ENCODE results near the gene MAMDC2.

Gene MAMDC2

DNA sequence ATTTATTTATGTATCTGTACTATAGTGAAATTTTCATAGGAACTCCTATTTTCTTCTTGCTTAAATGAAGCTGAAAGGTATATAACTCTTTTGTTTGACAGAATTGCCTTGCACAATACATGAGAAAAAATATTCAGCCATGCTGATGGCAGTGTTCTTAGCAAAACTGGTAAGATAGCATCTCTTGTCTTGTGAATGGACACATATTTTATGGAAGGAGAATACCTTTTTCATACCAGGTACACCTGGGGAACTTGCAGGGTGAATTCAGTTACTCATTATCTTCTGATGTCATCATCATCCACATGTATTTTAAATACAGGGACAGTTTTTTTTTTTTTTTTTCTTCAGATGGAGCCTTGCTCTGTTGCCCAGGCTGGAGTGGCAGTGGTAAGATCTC, 49.4 kb downstream of the MAMDC2 start:
- no peak overlapping the region for H3K4me3 ChIP-seq (replicated peaks in 1 of 2; ENCODE audit: low read depth in 2 of 2, low read length in 2 of 2)
- no peak for DNase-seq (ENCODE audit: low read depth in 2 of 2)
- no peak for TF ChIP-seq CTCF (IDR thresholded peaks at IDR 0.05; ENCODE audit: low read depth, low read length)

GRCh38 chr9:70093944-70094343, 50.3 kb downstream of the MAMDC2 start:
- H3K4me3 ChIP-seq (replicated peaks in 1 of 2; ENCODE audit: low read depth in 2 of 2, low read length in 2 of 2), result no peak overlapping the region
- DNase-seq (ENCODE audit: low read depth in 2 of 2), result peak in 1 of 2 donors; percentile 23
- no peak for TF ChIP-seq CTCF (IDR thresholded peaks at IDR 0.05; ENCODE audit: low read depth, low read length)

GRCh38 chr9:70094747-70095146, 51.1 kb downstream of the MAMDC2 start:
- no peak overlapping the region for H3K4me3 ChIP-seq (replicated peaks in 1 of 2; ENCODE audit: low read depth in 2 of 2, low read length in 2 of 2)
- no peak for TF ChIP-seq CTCF (IDR thresholded peaks at IDR 0.05; ENCODE audit: low read depth, low read length)
- DNase-seq (ENCODE audit: low read depth in 2 of 2), result no peak

DNA sequence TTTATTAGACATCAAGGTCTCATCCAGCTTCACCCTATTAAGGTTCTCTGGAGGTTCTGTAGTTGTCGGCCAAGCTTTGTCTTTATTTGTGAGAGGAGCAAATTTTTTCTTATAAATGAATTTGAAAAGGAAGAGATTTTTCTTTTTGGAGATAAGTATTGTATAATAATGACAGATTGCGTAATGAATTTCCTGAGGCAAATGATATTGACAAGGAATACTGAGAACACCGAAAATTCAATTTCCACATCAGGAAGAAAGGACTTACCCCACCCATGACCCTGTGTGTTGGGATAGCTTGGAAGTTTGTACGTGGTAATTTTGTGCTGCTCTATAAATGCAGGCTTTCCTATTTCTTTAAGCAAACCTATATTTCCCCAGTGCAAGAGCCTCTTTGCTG, 53.5 kb downstream of the MAMDC2 start:
- H3K4me3 ChIP-seq (replicated peaks in 1 of 2; ENCODE audit: low read depth in 2 of 2, low read length in 2 of 2), result no peak overlapping the region
- no peak for TF ChIP-seq CTCF (IDR thresholded peaks at IDR 0.05; ENCODE audit: low read depth, low read length)
- no peak for DNase-seq (ENCODE audit: low read depth in 2 of 2)

DNA sequence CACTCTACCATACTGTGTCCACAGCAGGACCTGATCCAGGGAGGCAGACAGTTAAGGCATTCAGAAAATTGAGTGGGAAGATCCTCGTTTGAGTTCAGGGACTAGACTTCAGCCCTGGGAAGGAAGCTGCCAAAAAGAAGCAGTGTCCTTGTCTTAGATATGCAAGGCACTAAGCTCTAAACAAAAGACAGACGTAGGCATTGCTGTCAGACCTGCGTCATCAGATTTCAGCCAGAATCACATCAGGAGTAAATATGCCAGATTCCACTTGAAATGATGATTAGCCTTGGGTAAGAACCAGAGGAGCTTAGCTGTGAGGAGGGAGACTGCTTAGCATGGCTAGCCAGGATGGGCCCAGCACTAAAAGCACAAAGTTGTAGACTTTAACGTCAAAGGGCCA, 56.7 kb downstream of the MAMDC2 start:
- DNase-seq (ENCODE audit: low read depth in 2 of 2), result peak; percentile 75 to 83
- H3K4me3 ChIP-seq (replicated peaks in 1 of 2; ENCODE audit: low read depth in 2 of 2, low read length in 2 of 2), result no peak overlapping the region
- no peak for TF ChIP-seq CTCF (IDR thresholded peaks at IDR 0.05; ENCODE audit: low read depth, low read length)

DNA sequence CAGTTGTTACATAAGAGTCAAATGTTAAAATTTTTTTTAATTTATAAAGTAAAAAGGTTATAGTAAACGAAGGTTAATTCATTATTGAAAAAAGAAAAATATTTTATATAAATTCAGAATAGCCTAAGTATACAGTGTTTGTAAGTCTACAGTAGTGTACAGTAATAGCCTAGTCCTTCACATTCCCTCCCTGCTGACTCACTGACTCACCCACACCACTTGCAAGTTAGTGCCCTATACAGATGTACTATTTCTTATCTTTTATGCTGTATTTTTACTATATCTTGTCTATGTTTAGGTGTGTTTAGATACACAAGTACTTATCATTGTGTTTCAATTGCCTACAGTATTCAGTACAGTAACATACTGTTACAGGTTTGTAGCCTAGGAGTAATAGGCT, 57.6 kb downstream of the MAMDC2 start:
- no peak for TF ChIP-seq CTCF (IDR thresholded peaks at IDR 0.05; ENCODE audit: low read depth, low read length)
- DNase-seq (ENCODE audit: low read depth in 2 of 2), result peak; percentile 20 to 67
- no peak overlapping the region for H3K4me3 ChIP-seq (replicated peaks in 1 of 2; ENCODE audit: low read depth in 2 of 2, low read length in 2 of 2)

DNA sequence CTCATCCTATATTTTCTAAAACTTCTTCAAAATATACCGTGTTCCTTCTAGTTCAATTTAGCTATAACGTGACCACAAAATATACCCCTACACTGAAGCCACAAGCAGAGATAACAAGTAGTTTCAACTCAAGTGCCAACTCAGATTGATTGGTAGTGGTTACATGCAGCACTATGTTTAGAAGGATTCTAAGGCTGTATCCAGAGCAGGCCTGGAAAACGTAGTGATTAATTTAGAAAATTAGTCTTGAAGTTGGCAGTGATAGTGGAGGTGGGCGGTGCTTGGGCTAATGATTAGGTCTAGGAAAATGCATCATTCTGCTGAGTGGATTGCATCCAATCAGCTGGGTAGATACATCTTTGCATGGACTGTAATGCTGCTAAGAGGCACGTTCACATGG, 61.5 kb downstream of the MAMDC2 start:
- TF ChIP-seq CTCF (IDR thresholded peaks at IDR 0.05; ENCODE audit: low read depth, low read length), result no peak
- DNase-seq (ENCODE audit: low read depth in 2 of 2), result no peak

More for the DNA sequence above, 61.5 kb downstream of the MAMDC2 start:
- no peak overlapping the region for H3K4me3 ChIP-seq (replicated peaks in 1 of 2; ENCODE audit: low read depth in 2 of 2, low read length in 2 of 2)
